GM12864 (cell line): ENCODE data around the gene BAZ2B.

Experiments
- DNase-seq: peaks from one replicate; pipeline ENCODE4 v3.0.0-alpha.2; 2011; ENCODE audit warnings: low read depth
- H3K4me3 ChIP-seq: 2 replicates; pipeline ENCODE4 v1.5.1; 2011; ENCODE audit warnings: mild to moderate bottlenecking, low read depth, low read length, control low read depth
- TF ChIP-seq, protein P1 (sequence below): IDR thresholded peaks from 2 replicates; pipeline ENCODE4 v1.5.1; 2011; ENCODE audit warnings: low read depth, mild to moderate bottlenecking, moderate library complexity, low read length, control low read depth, inconsistent platforms; ENCODE audit errors: missing control alignments

Gene BAZ2B

DNA sequence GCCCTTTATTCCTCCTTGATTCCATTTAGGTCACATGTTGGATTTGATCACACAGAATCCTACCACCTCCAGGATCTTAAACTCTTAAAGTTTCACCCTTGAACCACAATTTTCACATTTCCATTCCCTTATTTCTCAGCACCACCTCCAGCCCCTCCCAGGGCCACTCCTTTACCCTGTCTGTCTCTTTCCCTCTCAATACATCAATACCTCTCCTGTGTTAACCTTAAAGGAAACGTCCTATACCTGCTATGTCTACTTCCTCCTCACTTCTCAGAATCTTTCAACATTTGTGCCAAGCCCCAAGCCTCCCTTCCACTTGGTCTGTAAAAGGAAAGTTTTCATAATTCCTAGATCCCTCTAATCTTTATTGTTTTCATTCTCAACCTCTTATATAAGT is 158.8 kb downstream of the BAZ2B start:
- TF ChIP-seq, protein P1, sequence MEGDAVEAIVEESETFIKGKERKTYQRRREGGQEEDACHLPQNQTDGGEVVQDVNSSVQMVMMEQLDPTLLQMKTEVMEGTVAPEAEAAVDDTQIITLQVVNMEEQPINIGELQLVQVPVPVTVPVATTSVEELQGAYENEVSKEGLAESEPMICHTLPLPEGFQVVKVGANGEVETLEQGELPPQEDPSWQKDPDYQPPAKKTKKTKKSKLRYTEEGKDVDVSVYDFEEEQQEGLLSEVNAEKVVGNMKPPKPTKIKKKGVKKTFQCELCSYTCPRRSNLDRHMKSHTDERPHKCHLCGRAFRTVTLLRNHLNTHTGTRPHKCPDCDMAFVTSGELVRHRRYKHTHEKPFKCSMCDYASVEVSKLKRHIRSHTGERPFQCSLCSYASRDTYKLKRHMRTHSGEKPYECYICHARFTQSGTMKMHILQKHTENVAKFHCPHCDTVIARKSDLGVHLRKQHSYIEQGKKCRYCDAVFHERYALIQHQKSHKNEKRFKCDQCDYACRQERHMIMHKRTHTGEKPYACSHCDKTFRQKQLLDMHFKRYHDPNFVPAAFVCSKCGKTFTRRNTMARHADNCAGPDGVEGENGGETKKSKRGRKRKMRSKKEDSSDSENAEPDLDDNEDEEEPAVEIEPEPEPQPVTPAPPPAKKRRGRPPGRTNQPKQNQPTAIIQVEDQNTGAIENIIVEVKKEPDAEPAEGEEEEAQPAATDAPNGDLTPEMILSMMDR, result no peak
- no peak overlapping the region for H3K4me3 ChIP-seq
- DNase-seq, result no peak

DNA sequence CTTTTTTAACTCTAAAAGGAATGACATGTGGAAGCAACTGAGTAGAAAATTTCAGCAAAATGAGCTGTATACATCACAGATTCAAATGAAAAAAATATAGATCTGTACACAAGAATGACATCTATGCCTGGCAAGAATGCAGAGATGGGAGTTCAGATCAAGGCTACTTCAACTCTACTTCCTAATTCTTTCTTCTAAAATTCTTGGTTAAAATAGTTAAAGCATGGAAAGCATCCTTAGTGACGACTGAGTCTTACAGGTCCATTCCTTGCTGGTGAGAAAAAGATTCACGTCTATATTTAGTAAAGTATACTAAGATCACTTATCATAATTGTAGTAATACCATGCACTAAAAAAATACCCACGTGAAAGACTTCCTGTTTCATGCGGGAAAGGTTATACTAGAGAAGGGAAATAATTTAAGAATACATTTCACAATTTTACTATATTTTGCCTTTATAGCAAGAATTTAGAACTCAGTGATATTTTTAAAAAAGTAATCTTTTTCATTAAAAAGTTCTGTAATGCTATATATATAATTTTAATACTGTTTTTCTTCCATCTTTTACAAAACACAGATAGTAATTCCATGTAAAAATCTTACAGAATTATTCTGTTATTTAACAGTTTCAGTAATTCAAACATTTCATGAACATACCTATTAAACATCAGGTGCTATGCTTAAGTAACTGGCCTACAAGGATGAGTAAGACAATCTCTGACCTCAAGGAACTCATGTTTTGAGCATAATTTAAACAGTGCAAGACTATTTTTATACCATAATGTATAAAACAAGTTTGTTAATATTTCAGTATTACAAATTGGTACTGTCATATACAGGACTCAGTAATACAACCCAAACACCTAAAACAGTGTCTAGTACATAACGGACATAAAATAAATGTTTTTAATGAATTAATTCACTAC is 159.6 kb downstream of the BAZ2B start:
- DNase-seq, result no peak
- H3K4me3 ChIP-seq, result no peak overlapping the region
- TF ChIP-seq, protein P1, result no peak

DNA sequence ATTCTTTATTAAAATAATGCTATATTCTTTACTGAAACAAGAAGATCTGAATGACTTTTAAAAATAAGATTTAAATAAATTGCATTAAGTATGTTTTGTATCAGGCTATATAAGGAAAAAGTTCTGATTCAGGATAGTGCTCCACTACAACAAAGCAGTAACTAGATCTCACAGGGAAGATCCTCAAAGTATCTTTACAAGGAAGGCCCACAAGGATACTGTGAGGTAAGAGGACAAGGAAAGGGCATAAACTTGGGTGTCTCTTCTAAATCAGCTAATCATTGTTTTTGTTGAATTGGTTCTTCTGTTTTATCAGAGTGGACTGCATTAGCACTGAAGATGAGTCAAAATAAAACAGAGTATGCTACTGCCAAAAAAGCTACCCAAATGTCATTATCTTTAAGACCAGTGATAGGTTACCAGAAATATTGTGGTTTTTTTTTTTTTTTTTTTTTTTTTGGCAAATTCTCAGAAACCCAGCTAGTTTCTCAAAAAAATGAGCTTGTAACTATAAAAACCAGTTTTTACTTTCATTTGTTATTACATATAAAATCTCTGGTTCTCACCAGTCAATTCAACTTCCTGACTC is 160.9 kb downstream of the BAZ2B start:
- no peak overlapping the region for H3K4me3 ChIP-seq
- DNase-seq, result no peak
- TF ChIP-seq, protein P1, result no peak

DNA sequence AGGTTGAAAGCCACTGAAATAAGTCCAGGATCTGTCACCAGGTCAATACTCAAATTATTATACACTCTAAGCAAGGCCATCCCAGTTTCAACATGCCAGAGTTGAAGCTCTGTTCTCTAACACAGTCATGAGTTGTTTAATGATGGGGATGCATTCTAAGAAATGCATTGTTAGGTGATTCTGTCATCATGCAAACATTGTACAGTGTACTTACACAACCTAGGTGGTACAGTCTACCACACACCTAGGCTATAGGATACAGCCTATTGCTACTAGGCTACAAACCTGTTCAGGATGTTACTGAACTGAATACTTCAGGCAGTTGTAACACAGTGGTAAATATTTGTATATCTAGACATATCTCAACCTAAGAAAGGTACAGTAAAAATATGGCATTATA is 162.2 kb downstream of the BAZ2B start:
- no peak for DNase-seq

DNA sequence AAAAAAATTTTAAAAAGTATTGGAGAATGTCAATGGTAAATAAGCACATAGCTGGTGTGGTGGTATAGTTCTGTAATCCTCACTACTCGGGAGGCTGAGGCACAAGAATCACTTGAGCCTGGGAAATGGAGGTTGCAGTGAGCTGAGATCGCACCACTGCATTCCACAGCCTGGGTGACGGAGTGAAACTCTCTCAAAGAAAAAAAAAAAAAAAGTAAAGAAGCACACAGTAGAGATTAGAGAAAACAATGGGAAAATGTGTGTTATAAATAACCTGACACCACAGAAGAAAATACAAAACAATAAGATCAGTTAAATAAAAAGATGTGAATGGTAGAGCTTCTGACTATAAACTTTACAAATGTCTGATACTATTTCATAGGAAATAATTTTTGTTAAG is 166.2 kb downstream of the BAZ2B start:
- no peak overlapping the region for H3K4me3 ChIP-seq
- TF ChIP-seq, protein P1, result no peak
- no peak for DNase-seq

More for the DNA sequence above, 162.2 kb downstream of the BAZ2B start:
- no peak overlapping the region for H3K4me3 ChIP-seq
- TF ChIP-seq, protein P1, result no peak

DNA sequence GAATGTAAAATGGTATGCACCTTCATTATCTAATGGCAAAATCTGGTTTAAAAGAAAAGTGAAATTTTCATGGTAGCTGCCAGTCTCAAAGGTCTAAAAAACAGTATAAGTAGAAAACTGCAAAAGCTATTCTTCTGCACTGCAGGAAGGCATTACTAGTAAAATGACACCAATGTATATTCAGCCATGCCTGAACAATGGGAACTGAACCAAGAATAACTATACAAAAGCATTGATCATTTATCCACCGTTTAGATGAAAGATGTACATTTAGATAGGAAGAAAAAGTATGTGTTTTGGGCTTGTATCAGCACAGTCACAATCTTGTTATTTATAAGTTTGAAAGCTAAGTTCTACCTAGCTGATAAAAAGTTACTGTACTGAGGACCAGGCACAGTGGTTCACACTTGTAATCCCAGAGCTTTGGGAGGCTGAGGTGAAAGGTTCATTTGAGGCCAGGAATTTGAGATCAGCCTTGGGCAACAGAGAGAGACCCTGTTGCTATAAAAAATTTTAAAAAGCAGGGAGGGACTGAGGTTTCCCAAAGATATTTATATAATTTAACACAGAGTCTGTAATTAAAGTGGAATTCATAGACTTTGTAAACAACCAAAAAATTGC is 166.7 kb downstream of the BAZ2B start:
- TF ChIP-seq, protein P1, result no peak
- no peak for DNase-seq
- H3K4me3 ChIP-seq, result no peak overlapping the region
